GM18870 (cell line): ENCODE results near the gene CLCN2.

ENCODE experiments used
- ATAC-seq: cut with Tn5 transposase; IDR thresholded peaks from one replicate; pipeline ENCODE4 v1.9.1; 2021; ENCODE audit warnings: moderate library complexity; ENCODE audit not compliant: unreplicated experiment

CLCN2 gene

DNA sequence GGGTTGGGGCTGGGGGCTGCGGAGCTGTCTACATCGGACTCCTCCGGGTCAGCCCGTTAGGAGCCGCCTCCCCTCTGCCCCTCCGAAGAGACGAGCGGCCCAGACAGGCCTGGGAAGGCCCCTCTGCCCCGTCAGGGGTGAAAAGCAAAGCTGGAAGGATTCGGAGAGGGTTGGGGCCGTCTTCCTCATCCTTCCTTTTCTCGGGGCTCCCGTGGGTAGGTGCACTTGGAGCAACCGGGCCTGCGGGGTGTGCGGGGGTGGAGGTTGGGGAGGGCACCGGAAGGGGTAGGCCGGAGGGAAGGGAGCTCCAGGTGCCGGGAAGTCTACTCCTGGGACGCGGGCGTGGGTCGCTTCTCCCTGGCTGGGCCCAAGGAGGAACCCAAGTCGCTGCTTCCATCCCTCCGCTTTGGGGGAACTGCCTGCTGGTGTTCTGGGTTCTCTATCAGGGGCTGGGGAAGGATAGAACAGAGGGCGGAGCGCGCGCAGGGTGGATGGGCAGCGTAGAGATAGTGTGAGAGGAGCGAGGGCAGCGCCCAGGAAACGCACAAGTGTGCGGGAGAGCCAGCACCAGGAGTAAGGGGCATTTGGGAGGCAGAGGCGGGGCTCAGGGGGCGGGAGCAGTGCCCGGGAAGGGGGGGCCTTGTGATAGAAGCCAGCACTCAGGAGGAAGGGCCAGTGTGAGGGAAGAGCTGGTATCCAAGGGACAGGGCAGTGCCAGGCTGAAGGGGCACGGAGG, 695 bp upstream of the CLCN2 start:
- ATAC-seq = no peak

GRCh38 chr3:184360929-184361531, 375 bp downstream of the CLCN2 start:
- no peak for ATAC-seq

- no peak for ATAC-seq
These were observed 1.1 kb downstream of the CLCN2 start for GRCh38 chr3:184360070-184360928.

- no peak for ATAC-seq
These were observed 1.8 kb downstream of the CLCN2 start for GRCh38 chr3:184359610-184360009.

- no peak for ATAC-seq
These were observed 2.5 kb downstream of the CLCN2 start for GRCh38 chr3:184358921-184359350.

GRCh38 chr3:184358124-184358767, 3.2 kb downstream of the CLCN2 start:
- ATAC-seq = no peak

DNA sequence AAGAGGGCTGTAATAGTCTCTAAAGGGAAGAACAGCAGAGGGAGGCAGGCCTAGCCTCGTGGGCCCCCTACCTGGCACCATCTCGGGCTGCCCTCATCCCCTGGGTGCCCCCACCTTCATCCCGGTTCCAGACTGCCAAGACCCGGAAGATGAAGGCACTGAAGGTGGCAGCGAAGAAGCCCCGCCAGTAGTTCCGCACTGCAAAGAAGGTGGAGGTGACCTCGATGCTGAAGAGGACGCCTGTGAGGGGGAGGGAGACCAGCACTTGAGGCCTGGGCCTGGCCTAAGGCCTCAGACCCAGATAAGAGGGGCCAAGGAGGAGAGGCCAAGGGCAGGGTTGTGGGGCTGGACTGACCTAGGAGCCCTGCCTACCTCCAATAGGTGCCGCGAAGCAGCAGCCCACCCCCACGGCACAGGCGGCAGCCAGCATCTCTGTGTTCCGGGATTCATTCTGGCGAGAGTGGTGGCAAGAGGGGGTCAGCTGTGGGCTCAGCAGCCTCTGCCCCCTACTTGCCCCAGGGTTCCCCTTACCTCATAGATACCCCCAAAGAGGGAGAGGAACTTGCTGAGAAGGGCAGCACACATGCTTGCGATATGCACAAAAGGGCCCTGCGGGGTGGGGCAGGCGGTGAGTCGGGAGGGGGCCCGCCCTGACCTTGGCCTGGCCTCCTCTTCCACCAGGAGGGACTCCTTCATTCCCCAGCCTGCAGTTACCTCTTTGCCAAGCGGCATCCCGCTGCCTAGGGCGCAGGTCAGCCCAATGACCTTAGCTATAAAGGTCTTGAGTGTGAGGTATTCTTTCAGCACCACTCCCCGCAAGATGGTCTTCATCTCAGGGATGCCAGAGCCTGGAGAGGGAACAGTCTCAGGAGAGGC, 3.9 kb downstream of the CLCN2 start:
- ATAC-seq = no peak

DNA sequence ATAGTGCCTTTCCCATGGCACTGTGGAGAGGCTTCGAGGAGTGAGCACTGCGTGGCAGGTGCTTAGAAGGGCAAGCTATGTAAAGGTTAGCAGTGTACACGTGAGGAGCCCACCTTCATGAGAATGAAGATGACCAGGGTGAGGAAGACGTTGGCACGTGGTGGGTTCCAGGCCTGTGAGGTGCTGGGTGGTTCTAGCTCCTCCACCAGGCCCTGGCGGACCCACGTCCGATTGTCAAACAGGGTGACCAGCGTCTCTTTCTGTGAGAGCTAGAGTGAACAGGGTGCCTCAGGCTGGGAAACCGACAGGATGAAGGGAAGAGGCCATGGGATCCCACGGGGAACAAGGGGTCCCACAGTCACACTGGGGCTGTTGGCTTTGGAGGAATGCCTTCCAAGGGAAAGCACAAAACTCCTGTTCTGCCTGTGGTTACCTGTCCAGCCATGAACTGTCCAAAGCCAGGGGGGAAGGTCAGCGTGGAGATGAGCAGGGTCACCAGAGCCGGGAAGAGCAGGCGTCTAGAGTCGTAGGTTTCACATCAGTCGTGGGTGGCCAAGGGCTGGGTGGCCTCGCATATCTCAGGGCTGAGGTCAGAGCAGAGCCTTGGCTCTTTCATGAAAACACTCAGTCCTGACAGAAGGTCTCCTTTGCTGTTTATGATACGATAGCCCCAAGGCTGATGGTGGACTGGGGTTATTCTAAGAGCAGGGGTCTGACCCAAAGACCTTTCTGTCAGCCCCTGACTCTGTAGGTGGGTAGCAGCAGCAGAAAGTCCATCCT, 6.0 kb downstream of the CLCN2 start:
- no peak for ATAC-seq

DNA sequence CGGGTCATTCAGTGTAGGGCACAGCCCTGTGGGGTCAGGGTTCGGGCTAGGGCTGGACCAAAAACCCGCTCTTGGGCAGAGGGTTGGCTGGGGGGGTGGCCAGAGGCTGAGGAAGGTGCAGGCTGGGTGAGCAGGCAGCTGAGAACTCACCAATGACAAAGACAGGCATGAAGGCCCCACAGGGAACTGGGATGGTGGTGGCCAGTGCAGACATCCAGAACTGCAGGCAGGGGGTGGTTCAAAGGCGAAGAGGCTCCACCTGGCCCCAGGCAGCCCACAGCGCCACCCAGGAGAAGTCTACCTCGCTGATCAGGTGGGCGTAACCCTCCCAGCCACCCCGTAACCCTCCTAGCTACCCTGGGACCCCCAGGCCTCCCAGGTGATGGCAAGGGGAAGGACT, 6.7 kb downstream of the CLCN2 start:
- no peak for ATAC-seq

GRCh38 chr3:184354121-184354728, 7.2 kb downstream of the CLCN2 start:
- ATAC-seq = no peak

- ATAC-seq = no peak
These were observed 7.9 kb downstream of the CLCN2 start for GRCh38 chr3:184353546-184353941.

DNA sequence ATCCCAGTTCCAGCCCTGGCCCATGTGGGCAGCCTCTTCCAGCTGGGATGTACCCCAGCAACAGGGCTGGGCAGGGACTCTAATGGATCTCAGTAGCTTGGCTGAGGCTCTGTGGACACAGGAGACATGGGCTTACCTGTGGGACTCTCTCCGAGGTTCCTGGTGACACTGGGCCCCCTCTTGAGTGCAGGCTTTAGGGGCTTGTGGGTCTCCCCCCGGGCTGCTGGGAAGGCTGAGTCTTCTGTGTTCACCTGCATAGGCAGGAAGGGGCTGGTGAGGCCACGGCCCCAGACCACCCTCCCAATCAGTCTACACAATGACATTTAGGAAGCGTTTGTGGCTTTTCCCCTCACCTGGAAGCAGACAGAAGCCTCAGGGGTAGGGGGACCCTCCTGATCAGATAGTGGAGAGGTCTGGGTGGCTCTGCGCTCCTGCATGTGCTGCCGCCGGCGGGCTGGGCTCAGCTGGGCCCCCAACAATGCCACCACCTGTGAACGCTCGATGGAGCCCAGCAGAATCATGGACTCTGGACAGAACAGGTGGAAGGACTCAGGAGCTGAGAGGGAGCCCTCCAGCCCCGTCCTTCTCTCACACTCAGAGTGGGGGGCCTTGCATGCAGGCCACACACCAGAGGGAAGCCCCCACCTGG, 8.4 kb downstream of the CLCN2 start:
- no peak for ATAC-seq

DNA sequence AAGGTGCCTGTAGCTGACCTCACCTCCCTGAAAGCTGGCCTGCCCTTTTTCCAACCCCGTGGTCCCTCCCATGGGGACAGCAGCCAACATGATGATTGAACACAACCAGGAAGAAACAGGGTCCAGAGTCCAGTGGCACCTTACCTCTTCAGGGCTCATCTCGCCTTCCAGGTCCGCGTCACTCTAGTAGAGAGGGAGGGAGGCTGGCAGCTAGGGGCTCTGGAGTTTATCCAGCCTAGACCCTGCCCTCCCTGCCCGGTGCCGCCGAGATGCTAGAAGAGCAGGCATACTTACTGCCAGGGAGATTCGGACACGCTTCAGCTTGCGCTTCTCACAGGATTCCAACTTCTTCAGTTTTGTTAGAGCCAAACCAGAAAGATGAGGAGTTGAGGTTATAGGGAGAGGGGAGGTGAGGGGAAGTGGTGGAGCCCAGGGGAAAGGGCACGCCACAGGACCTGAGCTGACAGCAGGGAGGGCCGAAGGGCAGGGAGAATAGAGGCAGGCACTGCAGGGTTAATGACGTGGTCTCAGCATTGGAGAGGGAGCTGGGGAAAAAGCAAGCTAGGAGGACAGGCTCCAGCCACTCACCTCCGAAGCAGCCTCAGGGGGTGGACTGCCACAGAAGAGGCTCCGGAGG, 9.1 kb downstream of the CLCN2 start:
- no peak for ATAC-seq

GRCh38 chr3:184351511-184352148, 9.8 kb downstream of the CLCN2 start:
- ATAC-seq = no peak

- no peak for ATAC-seq
These were observed 10.8 kb downstream of the CLCN2 start for GRCh38 chr3:184350618-184351017.

GRCh38 chr3:184349563-184350470, 11.6 kb downstream of the CLCN2 start:
- ATAC-seq = no peak

DNA sequence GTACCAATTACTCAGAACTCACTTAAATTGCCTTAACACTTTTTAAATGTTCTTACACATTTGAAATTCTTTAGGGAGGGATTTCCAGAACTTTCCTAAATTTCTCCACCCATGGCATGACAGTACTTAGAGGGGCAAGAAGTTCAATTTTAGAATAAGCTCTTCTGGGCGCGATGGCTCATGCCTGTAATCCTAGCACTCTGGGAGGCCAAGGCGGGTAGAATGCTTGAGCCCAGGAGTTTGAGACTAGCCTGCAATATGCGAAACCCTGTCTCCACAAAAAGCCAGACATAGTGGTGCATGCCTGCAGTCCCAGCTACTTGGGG, 13.4 kb downstream of the CLCN2 start:
- ATAC-seq = no peak
